Measurements from ENCODE around the gene IGF2.

- TF ChIP-seq CTCF (IDR thresholded peaks at IDR 0.05) (no peak), ZFX (IDR thresholded peaks at IDR 0.05; ENCODE audit: borderline replicate concordance) (no peak)
Measured at GRCh38 chr11:2176389-2176900, 37.3 kb upstream of the IGF2 start.

Data from 22Rv1 (cell line).